Measurements from ENCODE around the gene ZBTB16.

Gene ZBTB16

GRCh38 chr11:114061681-114062049 is 2.2 kb downstream of the ZBTB16 start:
- H3K14ac ChIP-seq (ENCODE audit: low read length): peak overlapping the region; percentile 22
- H2BK15ac ChIP-seq (ENCODE audit: low read length): peak overlapping the region; percentile 86
- peak overlapping the region; percentile 38 for H4K91ac ChIP-seq (ENCODE audit: low read depth, low read length, poor library complexity)
- WGBS, 2 donors (ENCODE audit: extremely low coverage in 2 of 2, insufficient read length in 2 of 2, insufficient replicate concordance in 1 of 2): no CpG with 5 or more reads among the region's 7 CpGs
- H2AK5ac ChIP-seq (ENCODE audit: low read depth, low read length): peak overlapping the region; percentile 97
- peaks cover 14 to 35% of the 10 kb centered on the region in 2 donors for H3K4me1 ChIP-seq (ENCODE audit: control insufficient read depth in 2 of 2, insufficient read depth in 1 of 2, low read depth in 1 of 2, low read length in 2 of 2)
- peak overlapping the region; percentile 87 for H2AFZ ChIP-seq (ENCODE audit: low read length)
- no peak for DNase-seq (ENCODE audit: low spot score)
- H4K8ac ChIP-seq (ENCODE audit: low read depth, low read length): no peak overlapping the region
- no peak overlapping the region for H3K27ac ChIP-seq (replicated peaks; ENCODE audit: low read length)
- H3K36me3 ChIP-seq (replicated peaks in 1 of 2; ENCODE audit: control insufficient read depth in 2 of 2, insufficient read depth in 2 of 2, low read length in 2 of 2): peaks cover 26 to 38% of the 10 kb centered on the region in 2 donors
- peak overlapping the region; percentile 100 for H3K9ac ChIP-seq (ENCODE audit: low read depth, low read length, poor library complexity)
- H3K4me2 ChIP-seq (ENCODE audit: insufficient read depth, low read length, poor library complexity, severe bottlenecking): peak overlapping the region; percentile 91
- H2BK12ac ChIP-seq (ENCODE audit: low read length): no peak overlapping the region
- peak overlapping the region; percentile 99 for H2BK5ac ChIP-seq (ENCODE audit: low read length)
- H3K23ac ChIP-seq (ENCODE audit: low read depth, low read length, poor library complexity): peak overlapping the region; percentile 82
- peaks cover 0 to 7% of the 10 kb centered on the region in 2 donors for H3K9me3 ChIP-seq (replicated peaks in 1 of 2; ENCODE audit: control insufficient read depth in 2 of 2, insufficient read depth in 1 of 2, low read depth in 1 of 2, low read length in 2 of 2)
- no peak overlapping the region for H2BK120ac ChIP-seq (ENCODE audit: low read depth, low read length)
- H3K18ac ChIP-seq (ENCODE audit: low read length): peak overlapping the region; percentile 100
- peak overlapping the region; percentile 95 to 97 for H3K4me3 ChIP-seq (ENCODE audit: low read length in 2 of 2)
- H3K79me1 ChIP-seq (ENCODE audit: low read depth, low read length): peaks cover 13% of the 10 kb centered on the region
- H3K4ac ChIP-seq (ENCODE audit: low read length): peak overlapping the region; percentile 60
- H3K27me3 ChIP-seq (ENCODE audit: control insufficient read depth in 3 of 3, insufficient read depth in 3 of 3, low read depth in 1 of 3, low read length in 3 of 3): no peaks in the 10 kb centered on the region

GRCh38 chr11:114062272-114062671 is 2.8 kb downstream of the ZBTB16 start:
- Histone ChIP-seq H3K23ac (ENCODE audit: low read depth, low read length, poor library complexity) (no peak overlapping the region), H3K27me3 (ENCODE audit: control insufficient read depth in 3 of 3, insufficient read depth in 3 of 3, low read depth in 1 of 3, low read length in 3 of 3) (no peaks in the 10 kb centered on the region), H3K18ac (ENCODE audit: low read length) (no peak overlapping the region), H3K4me2 (ENCODE audit: insufficient read depth, low read length, poor library complexity, severe bottlenecking) (no peak overlapping the region), H3K9ac (ENCODE audit: low read depth, low read length, poor library complexity) (no peak overlapping the region), H3K79me1 (ENCODE audit: low read depth, low read length) (peaks cover 14% of the 10 kb centered on the region), H3K27ac (replicated peaks; ENCODE audit: low read length) (no peak overlapping the region), H3K36me3 (replicated peaks in 1 of 2; ENCODE audit: control insufficient read depth in 2 of 2, insufficient read depth in 2 of 2, low read length in 2 of 2) (peaks cover 30 to 44% of the 10 kb centered on the region in 2 donors), H3K14ac (ENCODE audit: low read length) (no peak overlapping the region), H2BK5ac (ENCODE audit: low read length) (no peak overlapping the region), H3K4me3 (ENCODE audit: low read length in 2 of 2) (no peak overlapping the region), H2BK12ac (ENCODE audit: low read length) (no peak overlapping the region), H3K9me3 (replicated peaks in 1 of 2; ENCODE audit: control insufficient read depth in 2 of 2, insufficient read depth in 1 of 2, low read depth in 1 of 2, low read length in 2 of 2) (peaks cover 0 to 7% of the 10 kb centered on the region in 2 donors), H3K4me1 (ENCODE audit: control insufficient read depth in 2 of 2, insufficient read depth in 1 of 2, low read depth in 1 of 2, low read length in 2 of 2) (peaks cover 14 to 33% of the 10 kb centered on the region in 2 donors), H3K4ac (ENCODE audit: low read length) (no peak overlapping the region), H2BK15ac (ENCODE audit: low read length) (no peak overlapping the region), H2BK120ac (ENCODE audit: low read depth, low read length) (no peak overlapping the region), H2AK5ac (ENCODE audit: low read depth, low read length) (no peak overlapping the region), H4K91ac (ENCODE audit: low read depth, low read length, poor library complexity) (no peak overlapping the region), H4K8ac (ENCODE audit: low read depth, low read length) (no peak overlapping the region), H2AFZ (ENCODE audit: low read length) (no peak overlapping the region)
- WGBS, 2 donors (ENCODE audit: extremely low coverage in 2 of 2, insufficient read length in 2 of 2, insufficient replicate concordance in 1 of 2): no CpG with 5 or more reads among the region's 9 CpGs
- no peak for DNase-seq (ENCODE audit: low spot score)

- H3K4ac ChIP-seq (ENCODE audit: low read length): no peak overlapping the region
- no peak overlapping the region for H4K91ac ChIP-seq (ENCODE audit: low read depth, low read length, poor library complexity)
- H4K8ac ChIP-seq (ENCODE audit: low read depth, low read length): no peak overlapping the region
- no peak overlapping the region for H2BK12ac ChIP-seq (ENCODE audit: low read length)
- H2BK5ac ChIP-seq (ENCODE audit: low read length): no peak overlapping the region
- peak overlapping the region; percentile 73 for H3K9ac ChIP-seq (ENCODE audit: low read depth, low read length, poor library complexity)
- H3K14ac ChIP-seq (ENCODE audit: low read length): no peak overlapping the region
- no CpG with 5 or more reads among the region's 26 CpGs for WGBS, 2 donors (ENCODE audit: extremely low coverage in 2 of 2, insufficient read length in 2 of 2, insufficient replicate concordance in 1 of 2)
- peaks cover 16% of the 10 kb centered on the region for H3K79me1 ChIP-seq (ENCODE audit: low read depth, low read length)
- H2BK15ac ChIP-seq (ENCODE audit: low read length): no peak overlapping the region
- H3K9me3 ChIP-seq (replicated peaks in 1 of 2; ENCODE audit: control insufficient read depth in 2 of 2, insufficient read depth in 1 of 2, low read depth in 1 of 2, low read length in 2 of 2): peaks cover 0 to 5% of the 10 kb centered on the region in 2 donors
- no peak overlapping the region for H2BK120ac ChIP-seq (ENCODE audit: low read depth, low read length)
- no peak overlapping the region for H2AFZ ChIP-seq (ENCODE audit: low read length)
- peak overlapping the region; percentile 5 for H3K18ac ChIP-seq (ENCODE audit: low read length)
- H3K4me2 ChIP-seq (ENCODE audit: insufficient read depth, low read length, poor library complexity, severe bottlenecking): no peak overlapping the region
- H3K23ac ChIP-seq (ENCODE audit: low read depth, low read length, poor library complexity): peak overlapping the region; percentile 61
- H3K27ac ChIP-seq (replicated peaks; ENCODE audit: low read length): no peak overlapping the region
- H3K4me1 ChIP-seq (ENCODE audit: control insufficient read depth in 2 of 2, insufficient read depth in 1 of 2, low read depth in 1 of 2, low read length in 2 of 2): peaks cover 9 to 27% of the 10 kb centered on the region in 2 donors
- no peaks in the 10 kb centered on the region for H3K27me3 ChIP-seq (ENCODE audit: control insufficient read depth in 3 of 3, insufficient read depth in 3 of 3, low read depth in 1 of 3, low read length in 3 of 3)
- H3K4me3 ChIP-seq (ENCODE audit: low read length in 2 of 2): no peak overlapping the region
- H2AK5ac ChIP-seq (ENCODE audit: low read depth, low read length): peak overlapping the region; percentile 17
- H3K36me3 ChIP-seq (replicated peaks in 1 of 2; ENCODE audit: control insufficient read depth in 2 of 2, insufficient read depth in 2 of 2, low read length in 2 of 2): peaks cover 31 to 53% of the 10 kb centered on the region in 2 donors
- DNase-seq (ENCODE audit: low spot score): no peak
Measured at GRCh38 chr11:114063149-114063828, 3.8 kb downstream of the ZBTB16 start.

GRCh38 chr11:114063829-114064201 is 4.3 kb downstream of the ZBTB16 start:
- Histone ChIP-seq H2BK15ac (ENCODE audit: low read length) (no peak overlapping the region), H3K4me3 (ENCODE audit: low read length in 2 of 2) (no peak overlapping the region), H2AK5ac (ENCODE audit: low read depth, low read length) (peak overlapping the region; percentile 17), H3K18ac (ENCODE audit: low read length) (peak overlapping the region; percentile 41), H4K8ac (ENCODE audit: low read depth, low read length) (no peak overlapping the region), H3K27me3 (ENCODE audit: control insufficient read depth in 3 of 3, insufficient read depth in 3 of 3, low read depth in 1 of 3, low read length in 3 of 3) (no peaks in the 10 kb centered on the region), H3K14ac (ENCODE audit: low read length) (no peak overlapping the region), H3K27ac (replicated peaks; ENCODE audit: low read length) (no peak overlapping the region), H3K36me3 (replicated peaks in 1 of 2; ENCODE audit: control insufficient read depth in 2 of 2, insufficient read depth in 2 of 2, low read length in 2 of 2) (peaks cover 36 to 58% of the 10 kb centered on the region in 2 donors), H3K79me1 (ENCODE audit: low read depth, low read length) (peaks cover 19% of the 10 kb centered on the region), H3K4me2 (ENCODE audit: insufficient read depth, low read length, poor library complexity, severe bottlenecking) (no peak overlapping the region), H2BK120ac (ENCODE audit: low read depth, low read length) (no peak overlapping the region), H3K9ac (ENCODE audit: low read depth, low read length, poor library complexity) (no peak overlapping the region), H2BK12ac (ENCODE audit: low read length) (no peak overlapping the region), H4K91ac (ENCODE audit: low read depth, low read length, poor library complexity) (no peak overlapping the region), H2AFZ (ENCODE audit: low read length) (no peak overlapping the region), H3K4ac (ENCODE audit: low read length) (no peak overlapping the region), H2BK5ac (ENCODE audit: low read length) (peak overlapping the region; percentile 26), H3K4me1 (ENCODE audit: control insufficient read depth in 2 of 2, insufficient read depth in 1 of 2, low read depth in 1 of 2, low read length in 2 of 2) (peaks cover 5 to 23% of the 10 kb centered on the region in 2 donors), H3K9me3 (replicated peaks in 1 of 2; ENCODE audit: control insufficient read depth in 2 of 2, insufficient read depth in 1 of 2, low read depth in 1 of 2, low read length in 2 of 2) (peaks cover 0 to 6% of the 10 kb centered on the region in 2 donors), H3K23ac (ENCODE audit: low read depth, low read length, poor library complexity) (peak overlapping the region; percentile 83)
- no CpG with 5 or more reads among the region's 8 CpGs for WGBS, 2 donors (ENCODE audit: extremely low coverage in 2 of 2, insufficient read length in 2 of 2, insufficient replicate concordance in 1 of 2)
- no peak for DNase-seq (ENCODE audit: low spot score)

All from neuronal stem cell (in vitro differentiated cells).